ENCODE data around the gene SLC26A6.

The SLC26A6 gene

GRCh38 chr3:48635222-48636021, at the start of gene SLC26A6:
Gene SLC26A6, minus strand, starts transcription at chr3:48635461. Its CDS starts 68 bp downstream, at chr3:48635393.
- peak; percentile 90 for DNase-seq

- DNase-seq, result no peak
Measured at GRCh38 chr3:48684480-48685143, 49.4 kb upstream of the SLC26A6 start.

- DNase-seq, result no peak
Measured at GRCh38 chr3:48684054-48684349, 48.7 kb upstream of the SLC26A6 start.

- no peak for DNase-seq
Measured at GRCh38 chr3:48682786-48683185, 47.5 kb upstream of the SLC26A6 start.

- DNase-seq, result no peak
Measured at GRCh38 chr3:48681974-48682610, 46.8 kb upstream of the SLC26A6 start.

- no peak for DNase-seq
Measured at GRCh38 chr3:48681541-48681880, 46.2 kb upstream of the SLC26A6 start.

- DNase-seq, result no peak
Measured at GRCh38 chr3:48680811-48681540, 45.7 kb upstream of the SLC26A6 start.

- DNase-seq, result no peak
Measured at GRCh38 chr3:48679411-48680391, 44.4 kb upstream of the SLC26A6 start.

GRCh38 chr3:48678566-48679380, 43.5 kb upstream of the SLC26A6 start:
- DNase-seq, result no peak

GRCh38 chr3:48678056-48678455, 42.8 kb upstream of the SLC26A6 start:
- DNase-seq, result no peak

- no peak for DNase-seq
Measured at GRCh38 chr3:48674505-48674904, 39.2 kb upstream of the SLC26A6 start.

- DNase-seq, result no peak
Measured at GRCh38 chr3:48672522-48672921, 37.3 kb upstream of the SLC26A6 start.

GRCh38 chr3:48664929-48665328, 29.7 kb upstream of the SLC26A6 start:
- no peak for DNase-seq

GRCh38 chr3:48664313-48664644, 29.0 kb upstream of the SLC26A6 start:
- no peak for DNase-seq

- DNase-seq, result peak; percentile 88
Measured at GRCh38 chr3:48663489-48664312, 28.4 kb upstream of the SLC26A6 start.

GRCh38 chr3:48662753-48663488, 27.7 kb upstream of the SLC26A6 start, which contains the start of gene CELSR3:
Gene CELSR3, minus strand, starts transcription at chr3:48662886. Its CDS starts 252 bp downstream, at chr3:48662634.
- DNase-seq, result peak; percentile 69

- DNase-seq, result no peak
Measured at GRCh38 chr3:48662145-48662752, 27.0 kb upstream of the SLC26A6 start.

GRCh38 chr3:48661501-48662144, 26.4 kb upstream of the SLC26A6 start:
- peak; percentile 56 for DNase-seq

Data from CD4-positive, alpha-beta T cell treated with Interleukin-4 for 4 hours (primary cell).